T-helper 2 cell treated with Interferon-gamma antibody and Interleukin-4, amounts not matched to agents 5 μg/mL and 100 μg/mL, for 36 hours (primary cell): Measurements from ENCODE around the gene FGF11.

Experiments used
- DNase-seq: peaks from one replicate; pipeline ENCODE4 v3.0.0; 2021; ENCODE audit warnings: low spot score
- H3K27ac Mint-ChIP-seq: one replicate; pipeline ENCODE4 v1.8.0; 2021; ENCODE audit warnings: mild to moderate bottlenecking, mixed read lengths
- H3K27me3 Mint-ChIP-seq: one replicate; pipeline ENCODE4 v1.8.0; 2021; ENCODE audit warnings: low read depth, mixed read lengths
- H3K36me3 Mint-ChIP-seq: one replicate; pipeline ENCODE4 v1.8.0; 2021; ENCODE audit warnings: low read depth, mixed read lengths
- H3K4me1 Mint-ChIP-seq: one replicate; pipeline ENCODE4 v1.8.0; 2021; ENCODE audit warnings: low read depth, mixed read lengths
- H3K4me3 Mint-ChIP-seq: one replicate; pipeline ENCODE4 v1.8.0; 2022; ENCODE audit warnings: mild to moderate bottlenecking, moderate library complexity, mixed read lengths
- H3K9me3 Mint-ChIP-seq: one replicate; pipeline ENCODE4 v1.8.0; 2021; ENCODE audit warnings: mixed read lengths

The FGF11 gene

DNA sequence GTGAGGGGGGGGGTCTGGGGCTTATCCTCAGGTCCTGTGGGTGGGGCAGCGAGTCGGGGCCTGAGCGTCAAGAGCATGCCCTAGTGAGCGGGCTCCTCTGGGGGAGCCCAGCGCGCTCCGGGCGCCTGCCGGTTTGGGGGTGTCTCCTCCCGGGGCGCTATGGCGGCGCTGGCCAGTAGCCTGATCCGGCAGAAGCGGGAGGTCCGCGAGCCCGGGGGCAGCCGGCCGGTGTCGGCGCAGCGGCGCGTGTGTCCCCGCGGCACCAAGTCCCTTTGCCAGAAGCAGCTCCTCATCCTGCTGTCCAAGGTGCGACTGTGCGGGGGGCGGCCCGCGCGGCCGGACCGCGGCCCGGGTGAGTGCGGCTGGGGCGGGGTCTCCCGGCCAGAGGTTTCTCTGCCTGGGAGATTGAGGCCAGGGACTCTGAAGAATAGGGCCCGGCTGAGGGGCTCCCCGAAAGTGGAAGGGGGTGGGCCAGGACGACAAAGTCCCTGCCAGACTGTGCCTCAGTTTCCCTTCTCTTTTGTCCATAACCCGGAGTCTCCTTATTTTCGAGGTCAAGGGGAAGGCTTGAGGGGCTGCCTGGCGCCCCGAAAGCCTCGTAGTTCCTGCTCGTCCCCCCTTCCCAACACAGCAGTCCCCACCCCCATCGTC lies at the start of gene FGF11:
Gene FGF11 (plus strand): TSS at position 51 of the 651 bp plus-strand sequence. CDS start 109 bp downstream, at position 160.
- DNase-seq = peak; percentile 12
- Mint-ChIP-seq H3K36me3 (peaks cover 17% of the 10 kb centered on the region), H3K27ac (peak within 1 kb of the TSS; percentile 75), H3K9me3 (no peaks in the 10 kb centered on the region), H3K4me3 (peak within 1 kb of the TSS; percentile 88), H3K27me3 (peaks cover 49% of the 10 kb centered on the region), H3K4me1 (peaks cover 27% of the 10 kb centered on the region)

DNA sequence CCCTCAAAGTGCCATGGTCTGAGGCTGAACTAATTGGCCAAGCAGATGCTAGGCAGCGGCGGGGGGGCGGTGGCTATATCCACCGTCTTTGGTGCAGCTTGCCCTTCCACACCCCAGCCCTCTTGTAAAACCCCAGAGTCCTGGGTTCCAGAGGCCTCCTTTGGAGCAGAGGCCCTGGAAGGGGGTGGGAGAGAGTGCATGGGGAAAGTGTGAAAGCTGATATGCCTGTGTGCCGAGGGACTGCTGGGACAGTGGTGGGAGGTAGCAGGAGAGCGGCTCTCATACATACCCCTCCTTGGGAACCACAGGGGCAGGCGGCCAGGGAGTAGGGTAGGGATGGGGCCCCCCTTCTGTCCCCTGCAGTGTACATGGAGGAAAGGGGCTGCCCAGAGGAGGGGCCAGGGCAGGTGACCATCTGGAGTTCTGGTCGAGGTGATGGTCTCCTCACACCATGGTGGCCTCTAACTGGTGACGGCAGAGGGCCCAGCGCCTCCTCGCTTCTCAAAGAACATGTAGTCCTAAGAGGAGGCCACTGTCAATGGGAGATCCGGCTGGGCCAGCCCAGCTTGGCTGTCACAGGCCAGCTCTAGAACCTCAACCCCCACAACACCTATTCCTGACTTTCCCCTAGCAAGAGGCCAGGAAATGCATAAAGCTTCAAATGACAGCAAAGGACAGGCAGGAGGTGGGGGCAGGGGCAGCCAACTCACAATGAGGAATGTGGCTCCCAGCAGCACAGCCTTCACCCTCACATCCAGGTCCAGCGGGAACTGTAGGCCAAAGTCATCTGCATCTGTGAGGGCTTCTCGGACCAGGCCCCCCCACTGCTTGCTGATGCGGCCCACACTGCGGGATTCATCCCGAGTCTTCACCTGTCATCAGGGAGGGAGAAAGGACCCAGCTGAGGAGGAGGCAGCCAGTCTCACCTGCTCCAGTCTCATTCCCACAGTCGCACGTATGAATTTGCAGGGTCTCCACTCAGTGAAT lies 49.1 kb upstream of the FGF11 start:
- Mint-ChIP-seq H3K9me3 (no peaks in the 10 kb centered on the region), H3K27me3 (no peaks in the 10 kb centered on the region), H3K27ac (no peak overlapping the region), H3K4me3 (no peak overlapping the region), H3K36me3 (peaks cover 52% of the 10 kb centered on the region), H3K4me1 (peaks cover 17% of the 10 kb centered on the region)
- no peak for DNase-seq

GRCh38 chr17:7391307-7391706 lies 48.0 kb upstream of the FGF11 start:
- Mint-ChIP-seq H3K27me3 (no peaks in the 10 kb centered on the region), H3K9me3 (no peaks in the 10 kb centered on the region), H3K4me3 (peak overlapping the region; percentile 13), H3K27ac (no peak overlapping the region), H3K4me1 (peaks cover 20% of the 10 kb centered on the region), H3K36me3 (peaks cover 49% of the 10 kb centered on the region)
- DNase-seq = no peak

DNA sequence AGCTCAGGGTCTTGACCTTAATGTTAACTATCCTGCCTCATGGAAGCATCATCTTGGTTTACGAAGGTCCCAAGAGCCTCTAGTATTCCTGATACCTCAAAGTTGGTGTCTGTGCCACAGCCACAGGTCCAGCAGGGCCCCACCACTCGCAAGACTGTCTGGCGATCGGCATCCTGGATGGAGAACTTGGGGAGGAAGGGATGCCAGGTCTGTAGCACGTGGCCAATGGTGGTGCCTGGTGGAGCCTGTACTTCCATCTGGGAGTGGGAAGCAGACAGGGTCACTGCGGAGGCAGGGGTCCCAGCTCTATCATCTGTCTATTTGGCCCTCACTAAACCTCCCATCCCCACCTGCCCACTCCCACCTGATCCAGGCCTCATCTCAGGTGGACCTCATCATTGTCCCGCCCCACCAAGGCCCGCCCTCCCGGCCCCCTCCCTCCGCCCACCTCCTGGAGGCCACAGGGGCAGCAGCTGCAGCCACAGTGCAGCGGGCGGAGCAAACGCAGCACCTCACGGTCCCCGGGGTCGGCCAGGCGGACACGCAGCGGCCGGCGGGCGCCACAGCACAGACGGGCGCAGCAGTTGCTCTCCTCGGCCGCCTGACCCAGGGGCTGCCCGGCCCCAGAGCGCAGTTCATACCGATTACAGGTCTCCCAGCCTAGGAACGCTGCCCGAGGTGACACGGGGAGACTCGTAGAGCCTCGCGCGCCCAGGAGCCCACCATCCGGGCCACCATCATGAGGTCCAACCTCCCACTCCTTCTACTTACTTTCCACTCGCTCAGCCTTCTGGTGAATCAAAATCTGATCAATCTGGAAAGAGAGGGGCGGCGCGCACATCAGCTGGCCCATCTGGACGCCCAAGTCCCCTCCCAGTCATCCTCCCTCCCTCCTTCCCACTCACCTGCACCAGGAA lies 46.4 kb upstream of the FGF11 start:
- no peaks in the 10 kb centered on the region for H3K27me3 Mint-ChIP-seq

DNA sequence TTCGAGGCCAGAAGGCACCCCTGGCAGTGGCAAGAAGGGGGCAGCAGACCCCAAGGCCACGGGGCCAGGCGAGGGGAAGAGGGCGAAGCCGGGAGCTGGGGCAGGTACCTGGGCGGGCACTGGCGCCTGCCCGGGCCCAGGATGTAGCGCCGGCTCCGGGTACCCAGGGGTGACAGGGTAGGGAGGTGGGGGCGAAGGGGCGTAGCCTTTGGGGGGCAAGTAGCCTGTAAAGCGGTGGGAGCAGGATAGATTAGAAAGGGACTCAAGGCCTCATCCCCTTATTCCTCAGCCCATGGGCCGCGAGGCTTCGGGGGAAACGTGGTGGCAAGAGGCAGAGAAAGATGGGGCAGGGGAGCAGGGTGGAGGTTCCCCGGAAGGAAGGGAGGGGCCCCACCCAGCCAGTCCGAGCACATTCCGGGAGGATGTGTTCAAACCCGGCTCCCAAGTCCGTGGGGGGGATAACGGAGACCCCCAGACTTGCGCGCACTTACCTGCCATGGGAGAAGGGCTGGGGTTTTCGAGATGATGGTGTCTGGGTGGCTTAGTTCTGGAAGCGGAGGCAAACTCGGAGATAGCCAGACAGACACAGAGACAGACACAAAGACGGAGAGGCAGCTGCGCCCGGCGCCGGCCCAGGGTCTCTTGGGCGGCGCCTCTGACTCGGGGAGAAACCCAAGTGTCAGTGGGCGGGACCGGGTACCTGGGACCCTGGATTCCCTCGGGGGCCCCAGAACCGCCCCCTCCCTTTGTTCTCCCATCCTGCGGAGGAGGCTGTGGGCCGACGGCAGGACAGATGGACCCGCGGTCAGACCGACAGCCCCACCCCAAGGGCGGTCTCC lies 45.5 kb upstream of the FGF11 start:
- H3K27me3 Mint-ChIP-seq = no peaks in the 10 kb centered on the region
- H3K4me3 Mint-ChIP-seq = peak overlapping the region; percentile 97
- peak overlapping the region; percentile 89 for H3K27ac Mint-ChIP-seq
- H3K9me3 Mint-ChIP-seq = no peaks in the 10 kb centered on the region
- H3K4me1 Mint-ChIP-seq = peaks cover 20% of the 10 kb centered on the region
- peak; percentile 24 for DNase-seq
- peaks cover 38% of the 10 kb centered on the region for H3K36me3 Mint-ChIP-seq

More for the DNA sequence above, 46.4 kb upstream of the FGF11 start:
- H3K27ac Mint-ChIP-seq = peak overlapping the region; percentile 65
- no peak for DNase-seq
- H3K9me3 Mint-ChIP-seq = no peaks in the 10 kb centered on the region
- peaks cover 42% of the 10 kb centered on the region for H3K36me3 Mint-ChIP-seq
- peak overlapping the region; percentile 97 for H3K4me3 Mint-ChIP-seq
- peaks cover 20% of the 10 kb centered on the region for H3K4me1 Mint-ChIP-seq

DNA sequence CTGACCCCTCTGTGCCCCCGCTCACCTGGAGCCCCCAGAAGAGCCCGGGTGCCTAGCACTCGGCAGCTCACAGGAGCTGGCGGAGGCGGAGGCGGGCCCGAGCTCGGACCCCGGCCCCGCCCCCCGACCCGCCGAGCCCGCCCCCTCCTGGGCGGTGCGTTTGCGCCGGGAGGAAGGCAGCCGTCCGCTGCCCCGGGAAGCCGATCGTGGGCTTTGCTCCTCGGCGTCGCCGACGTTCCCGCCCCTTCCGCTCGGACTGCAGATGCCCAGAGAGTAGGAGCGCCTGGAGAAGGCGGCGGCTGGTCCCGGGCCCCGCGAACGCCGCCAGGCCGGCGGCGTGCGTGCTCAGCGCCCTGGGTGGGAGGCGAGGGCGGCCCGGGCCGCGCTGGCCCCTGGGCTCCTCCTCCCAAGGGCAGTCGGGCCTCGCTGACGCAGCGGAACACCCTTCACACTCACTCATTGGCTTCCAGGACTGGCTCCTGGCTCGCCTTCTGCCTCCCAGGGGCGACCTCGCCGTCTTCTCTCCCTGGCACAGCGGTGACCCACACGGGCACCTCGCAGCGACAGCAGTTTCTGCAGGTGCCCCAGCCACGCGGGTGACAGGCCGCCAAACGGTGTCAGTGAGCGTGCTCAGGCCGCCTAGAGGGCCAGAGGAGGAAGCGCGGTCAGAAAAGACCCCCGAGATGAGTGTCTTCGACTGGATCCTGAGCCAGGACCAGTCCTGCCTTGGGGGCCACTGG lies 44.7 kb upstream of the FGF11 start, which contains the start of gene PLSCR3:
Gene PLSCR3 (minus strand): TSS at position 74 of the 740 bp plus-strand sequence. CDS start 415 bp downstream, outside the sequence.
- Mint-ChIP-seq H3K27me3 (no peaks in the 10 kb centered on the region), H3K4me3 (peak within 1 kb of the TSS; percentile 97), H3K9me3 (no peaks in the 10 kb centered on the region), H3K27ac (peak within 1 kb of the TSS; percentile 89), H3K4me1 (peaks cover 20% of the 10 kb centered on the region), H3K36me3 (peaks cover 33% of the 10 kb centered on the region)
- peak; percentile 86 for DNase-seq

DNA sequence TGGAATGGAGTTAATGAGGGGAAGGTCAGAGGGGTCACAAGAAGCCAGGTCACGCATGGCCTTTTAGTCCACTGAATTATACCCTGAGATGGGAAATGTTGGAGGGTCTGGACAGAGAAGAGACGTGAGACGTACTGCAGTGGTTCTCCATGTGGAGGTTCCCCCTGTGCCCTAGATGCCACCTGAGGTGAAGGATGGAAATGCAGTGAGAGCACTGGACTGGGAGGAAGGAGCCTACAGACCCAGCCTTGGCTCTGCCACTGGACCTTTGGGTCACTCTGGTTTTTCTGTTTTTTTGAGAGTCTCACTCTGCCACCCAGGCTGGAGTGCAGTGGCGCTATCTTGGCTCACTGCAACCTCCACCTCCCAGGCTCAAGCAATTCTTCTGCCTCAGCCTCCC lies 43.2 kb upstream of the FGF11 start:
- Mint-ChIP-seq H3K4me1 (peaks cover 20% of the 10 kb centered on the region), H3K4me3 (peak overlapping the region; percentile 42), H3K36me3 (peaks cover 19% of the 10 kb centered on the region), H3K9me3 (no peaks in the 10 kb centered on the region), H3K27ac (peak overlapping the region; percentile 45), H3K27me3 (no peaks in the 10 kb centered on the region)
- DNase-seq = no peak

GRCh38 chr17:7398612-7399011 lies 40.7 kb upstream of the FGF11 start:
- Mint-ChIP-seq H3K27ac (no peak overlapping the region), H3K4me1 (peaks cover 13% of the 10 kb centered on the region), H3K27me3 (no peaks in the 10 kb centered on the region), H3K9me3 (no peaks in the 10 kb centered on the region), H3K36me3 (peaks cover 4% of the 10 kb centered on the region), H3K4me3 (no peak overlapping the region)
- DNase-seq = no peak

DNA sequence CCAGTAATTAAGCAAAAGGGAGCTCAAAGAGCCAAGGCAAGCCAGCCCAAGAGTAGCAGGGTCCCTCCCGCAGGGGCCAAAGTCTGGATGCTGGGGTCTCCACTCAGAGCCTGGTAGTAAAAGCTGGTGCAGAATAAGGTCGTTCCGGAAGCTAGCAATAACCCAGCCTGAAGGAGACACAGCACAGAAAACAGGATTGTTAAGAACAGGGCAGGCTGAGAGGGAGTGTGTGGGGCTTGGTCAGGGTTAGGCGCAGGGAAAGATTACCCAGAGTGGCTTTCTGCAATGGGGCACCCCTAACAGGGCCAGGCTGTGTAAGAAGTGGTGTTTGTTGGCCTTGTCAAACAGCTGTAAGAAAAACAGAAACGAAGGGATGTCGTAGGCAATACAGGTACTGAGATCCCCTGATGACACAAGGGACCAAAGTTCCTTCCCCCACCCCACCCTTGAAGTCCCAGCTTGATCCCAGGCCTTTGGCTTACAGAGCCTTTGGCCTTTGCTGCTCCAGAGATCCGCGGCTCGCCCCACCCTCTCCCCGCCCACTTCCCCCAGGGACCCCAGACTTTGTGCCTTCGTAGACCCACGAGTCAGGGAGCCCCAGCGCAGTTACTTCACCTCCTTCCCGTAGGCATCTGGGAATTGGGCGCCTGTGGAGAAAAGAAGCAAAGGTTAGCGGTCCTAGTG lies 36.1 kb upstream of the FGF11 start:
- no peak for DNase-seq
- H3K4me1 Mint-ChIP-seq = peaks cover 10% of the 10 kb centered on the region
- peak overlapping the region; percentile 97 for H3K4me3 Mint-ChIP-seq
- no peaks in the 10 kb centered on the region for H3K9me3 Mint-ChIP-seq
- H3K27me3 Mint-ChIP-seq = peaks cover 20% of the 10 kb centered on the region
- peaks cover 4% of the 10 kb centered on the region for H3K36me3 Mint-ChIP-seq
- H3K27ac Mint-ChIP-seq = peak overlapping the region; percentile 88

DNA sequence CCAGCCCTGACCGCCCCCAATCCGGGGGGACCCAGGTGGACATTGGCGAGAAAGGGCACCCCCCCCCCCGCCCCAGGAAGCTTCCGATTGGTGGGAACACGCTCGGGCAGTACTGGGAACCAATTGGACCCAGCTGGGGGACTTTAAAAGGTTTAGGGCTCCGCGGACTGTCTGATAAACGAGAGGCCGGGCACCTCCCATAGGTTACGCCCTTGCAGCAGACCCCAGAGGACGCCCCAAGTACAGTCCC lies 35.7 kb upstream of the FGF11 start:
- peaks cover 4% of the 10 kb centered on the region for H3K36me3 Mint-ChIP-seq
- H3K27me3 Mint-ChIP-seq = peaks cover 20% of the 10 kb centered on the region
- peak overlapping the region; percentile 97 for H3K4me3 Mint-ChIP-seq
- DNase-seq = no peak
- H3K27ac Mint-ChIP-seq = peak overlapping the region; percentile 88
- H3K4me1 Mint-ChIP-seq = peaks cover 10% of the 10 kb centered on the region
- no peaks in the 10 kb centered on the region for H3K9me3 Mint-ChIP-seq

GRCh38 chr17:7403977-7404736 lies 35.2 kb upstream of the FGF11 start, which contains the start of gene TMEM256:
Gene TMEM256 (minus strand): TSS chr17:7404097. CDS start chr17:7404084, 13 bp downstream.
- Mint-ChIP-seq H3K36me3 (peaks cover 4% of the 10 kb centered on the region), H3K27ac (peak within 1 kb of the TSS; percentile 88), H3K9me3 (no peaks in the 10 kb centered on the region), H3K4me3 (peak within 1 kb of the TSS; percentile 97), H3K4me1 (peaks cover 10% of the 10 kb centered on the region), H3K27me3 (peaks cover 22% of the 10 kb centered on the region)
- peak; percentile 96 for DNase-seq
